Measurements from ENCODE around the gene COL15A1. TPM values are rescaled to one million over a fixed set of nuclear protein-coding genes. Genes with fewer than 3 reads are reported as not detected.

COL15A1 gene
- total and polyA plus RNA-seq, 4 donors = 6.3 to 126 (median 36.4) TPM

DNA sequence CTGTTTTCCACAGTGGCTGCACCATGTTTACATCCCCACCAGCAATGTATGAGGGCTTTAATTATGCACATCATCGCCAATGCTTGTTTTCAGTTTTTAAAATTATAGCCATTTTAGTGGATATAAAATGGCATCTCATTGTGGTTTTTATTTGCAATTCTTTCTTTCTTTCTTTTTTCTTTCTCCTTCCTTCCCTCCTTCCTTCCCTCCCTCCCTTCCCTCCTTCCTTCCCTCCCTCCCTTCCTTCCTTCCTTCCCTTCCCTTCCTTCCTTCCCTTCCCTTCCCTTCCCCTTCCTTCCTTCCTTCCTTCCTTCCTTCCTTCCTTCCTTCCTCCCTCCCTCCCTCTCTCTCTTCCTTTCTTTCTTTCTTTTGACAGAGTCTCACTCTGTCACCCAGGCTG, 6.6 kb downstream of the COL15A1 start:
- Histone ChIP-seq H3K27ac (ENCODE audit: low read depth in 1 of 2, low read length in 2 of 2) (no peak overlapping the region), H3K9me3 (ENCODE audit: control insufficient read depth, low read length) (no peaks in the 10 kb centered on the region), H3K27me3 (ENCODE audit: control insufficient read depth in 1 of 2, insufficient read depth in 2 of 2, low read length in 1 of 2) (no peaks in the 10 kb centered on the region), H3K36me3 (ENCODE audit: control insufficient read depth in 1 of 2, insufficient read depth in 2 of 2, low read length in 1 of 2) (no peaks in the 10 kb centered on the region), H3K4me1 (ENCODE audit: control insufficient read depth in 1 of 2, insufficient read depth in 2 of 2, low read length in 2 of 2) (no peaks in the 10 kb centered on the region), H3K4me3 (ENCODE audit: low read length in 2 of 2) (no peak overlapping the region)
- intact Hi-C loops (cut with DNase I) = no loop called here
- WGBS, 2 donors = 96 to 99% methylated on average over 1 of the region's 1 CpG
- no peak for ATAC-seq (ENCODE audit: low FRiP score)
- DNase-seq = no peak

DNA sequence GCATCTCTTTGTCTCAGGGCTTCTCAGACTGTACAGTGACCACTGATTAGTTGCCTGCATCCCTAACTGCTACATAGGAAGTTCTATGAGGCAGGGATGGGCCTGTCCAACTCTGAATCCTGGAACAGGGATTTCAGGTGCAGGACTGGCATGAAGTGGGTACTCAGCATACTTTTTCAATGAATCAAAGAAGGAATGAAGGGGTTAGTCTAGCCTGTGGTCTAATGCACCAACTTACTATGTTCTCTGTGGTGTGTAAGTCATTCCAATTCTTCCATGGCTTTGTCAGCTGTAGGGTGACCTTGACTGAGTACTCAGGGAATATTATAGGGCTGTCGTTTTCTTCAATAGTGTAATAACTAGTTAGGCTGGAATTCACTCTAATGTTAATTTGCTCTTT, 8.3 kb downstream of the COL15A1 start:
- intact Hi-C loops (cut with DNase I) = no loop called here
- WGBS, 2 donors = 86 to 91% methylated on average over 1 of the region's 1 CpG
- Histone ChIP-seq H3K36me3 (ENCODE audit: control insufficient read depth in 1 of 2, insufficient read depth in 2 of 2, low read length in 1 of 2) (no peaks in the 10 kb centered on the region), H3K9me3 (ENCODE audit: control insufficient read depth, low read length) (no peaks in the 10 kb centered on the region), H3K27ac (ENCODE audit: low read depth in 1 of 2, low read length in 2 of 2) (no peak overlapping the region), H3K4me1 (ENCODE audit: control insufficient read depth in 1 of 2, insufficient read depth in 2 of 2, low read length in 2 of 2) (no peaks in the 10 kb centered on the region), H3K4me3 (ENCODE audit: low read length in 2 of 2) (no peak overlapping the region), H3K27me3 (ENCODE audit: control insufficient read depth in 1 of 2, insufficient read depth in 2 of 2, low read length in 1 of 2) (no peaks in the 10 kb centered on the region)
- ATAC-seq (ENCODE audit: low FRiP score) = no peak
- DNase-seq = no peak

DNA sequence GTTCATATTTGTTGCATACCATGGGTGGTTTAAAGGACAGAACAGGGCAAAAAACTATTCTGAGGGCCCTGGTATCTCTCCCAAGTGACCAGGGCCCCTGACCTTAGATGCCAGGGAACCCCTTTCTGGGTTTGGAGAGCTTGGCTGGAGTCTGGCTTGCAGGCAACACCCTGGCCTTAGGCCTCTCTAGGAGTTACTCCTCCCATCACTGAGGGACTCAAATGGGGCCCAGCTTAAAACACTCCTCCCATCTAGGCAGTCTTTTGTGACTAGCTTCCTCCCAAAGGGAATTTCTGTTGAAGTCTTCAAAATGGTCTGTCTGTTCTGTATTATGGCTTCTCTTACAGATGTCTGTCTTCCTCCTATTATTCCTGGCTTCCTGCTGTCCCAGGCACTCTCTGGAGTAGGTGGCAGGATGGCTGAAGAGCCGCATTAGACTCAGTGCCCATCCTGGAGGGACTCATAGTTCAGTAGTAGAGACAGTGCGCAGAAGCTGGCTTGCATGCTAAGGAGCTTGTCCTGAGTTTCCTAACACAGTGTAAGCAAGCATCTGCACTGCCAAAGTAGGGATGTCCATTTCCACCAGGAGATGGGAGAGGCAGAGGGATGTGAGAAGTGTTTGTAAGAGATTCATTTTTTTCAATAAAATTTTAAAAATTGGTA, 10.0 kb downstream of the COL15A1 start:
- H3K27ac ChIP-seq (ENCODE audit: low read depth in 1 of 2, low read length in 2 of 2) = no peak overlapping the region
- H3K4me1 ChIP-seq (ENCODE audit: control insufficient read depth in 1 of 2, insufficient read depth in 2 of 2, low read length in 2 of 2) = no peaks in the 10 kb centered on the region
- ATAC-seq (ENCODE audit: low FRiP score) = no peak

DNA sequence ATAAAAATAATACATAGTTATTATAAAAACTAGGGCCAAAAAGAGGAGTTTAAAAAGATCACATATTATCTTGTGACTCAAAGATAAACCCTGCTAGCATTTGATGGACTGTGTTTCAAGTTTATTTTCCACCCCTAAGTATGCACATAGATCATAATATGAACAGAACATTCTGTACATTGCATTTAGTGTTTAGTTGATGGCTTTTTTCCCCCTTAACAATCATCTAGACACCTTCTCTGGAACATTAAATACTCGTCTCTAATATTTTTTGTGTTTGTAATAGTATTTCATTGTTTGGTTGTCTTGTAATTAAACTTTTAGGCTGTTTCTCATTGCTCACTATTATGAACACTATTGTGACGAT, 10.5 kb downstream of the COL15A1 start:
- no peak for ATAC-seq (ENCODE audit: low FRiP score)
- 83 to 90% methylated on average over 2 of the region's 2 CpGs for whole genome bisulfite sequencing, 2 donors

More for the DNA sequence above, 10.0 kb downstream of the COL15A1 start:
- WGBS, 2 donors = 96 to 97% methylated on average over 2 of the region's 2 CpGs
- H3K36me3 ChIP-seq (ENCODE audit: control insufficient read depth in 1 of 2, insufficient read depth in 2 of 2, low read length in 1 of 2) = no peaks in the 10 kb centered on the region
- no peak overlapping the region for H3K4me3 ChIP-seq (ENCODE audit: low read length in 2 of 2)
- H3K9me3 ChIP-seq (ENCODE audit: control insufficient read depth, low read length) = no peaks in the 10 kb centered on the region
- H3K27me3 ChIP-seq (ENCODE audit: control insufficient read depth in 1 of 2, insufficient read depth in 2 of 2, low read length in 1 of 2) = no peaks in the 10 kb centered on the region
- no peak for DNase-seq
- intact Hi-C loops (cut with DNase I) = no loop called here

DNA sequence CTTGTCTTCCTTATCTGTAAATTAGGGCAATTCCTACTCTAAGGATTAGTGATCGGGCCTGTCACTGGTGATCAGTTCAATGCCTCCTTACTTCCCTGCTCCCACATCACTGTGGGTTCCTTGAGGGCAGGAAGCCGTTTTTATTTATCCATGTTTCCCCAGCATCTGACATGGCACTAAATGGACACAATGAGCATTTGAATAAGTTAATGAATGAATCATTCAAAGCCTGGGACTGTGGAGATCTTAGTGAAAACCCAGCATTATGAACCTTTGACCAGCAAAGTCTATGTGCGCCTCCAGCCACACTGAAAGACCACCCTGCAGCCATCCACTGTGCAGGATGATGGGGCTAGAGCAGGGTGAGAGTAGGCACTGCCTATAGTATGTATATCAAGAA, 11.6 kb downstream of the COL15A1 start:
- Histone ChIP-seq H3K27me3 (ENCODE audit: control insufficient read depth in 1 of 2, insufficient read depth in 2 of 2, low read length in 1 of 2) (no peaks in the 10 kb centered on the region), H3K9me3 (ENCODE audit: control insufficient read depth, low read length) (no peaks in the 10 kb centered on the region), H3K36me3 (ENCODE audit: control insufficient read depth in 1 of 2, insufficient read depth in 2 of 2, low read length in 1 of 2) (no peaks in the 10 kb centered on the region), H3K4me3 (ENCODE audit: low read length in 2 of 2) (no peak overlapping the region), H3K27ac (ENCODE audit: low read depth in 1 of 2, low read length in 2 of 2) (no peak overlapping the region), H3K4me1 (ENCODE audit: control insufficient read depth in 1 of 2, insufficient read depth in 2 of 2, low read length in 2 of 2) (peaks cover 0 to 3% of the 10 kb centered on the region in 2 donors)
- ATAC-seq (ENCODE audit: low FRiP score) = no peak
- DNase-seq = no peak
- intact Hi-C loops (cut with DNase I) = no loop called here
- 93 to 96% methylated on average over 3 of the region's 3 CpGs for WGBS, 2 donors

More for the DNA sequence above, 10.5 kb downstream of the COL15A1 start:
- no peaks in the 10 kb centered on the region for H3K36me3 ChIP-seq (ENCODE audit: control insufficient read depth in 1 of 2, insufficient read depth in 2 of 2, low read length in 1 of 2)
- H3K27ac ChIP-seq (ENCODE audit: low read depth in 1 of 2, low read length in 2 of 2) = no peak overlapping the region
- no peak for DNase-seq
- no peaks in the 10 kb centered on the region for H3K27me3 ChIP-seq (ENCODE audit: control insufficient read depth in 1 of 2, insufficient read depth in 2 of 2, low read length in 1 of 2)
- H3K4me1 ChIP-seq (ENCODE audit: control insufficient read depth in 1 of 2, insufficient read depth in 2 of 2, low read length in 2 of 2) = no peaks in the 10 kb centered on the region
- intact Hi-C loops (cut with DNase I) = no loop called here
- no peaks in the 10 kb centered on the region for H3K9me3 ChIP-seq (ENCODE audit: control insufficient read depth, low read length)
- H3K4me3 ChIP-seq (ENCODE audit: low read length in 2 of 2) = no peak overlapping the region

DNA sequence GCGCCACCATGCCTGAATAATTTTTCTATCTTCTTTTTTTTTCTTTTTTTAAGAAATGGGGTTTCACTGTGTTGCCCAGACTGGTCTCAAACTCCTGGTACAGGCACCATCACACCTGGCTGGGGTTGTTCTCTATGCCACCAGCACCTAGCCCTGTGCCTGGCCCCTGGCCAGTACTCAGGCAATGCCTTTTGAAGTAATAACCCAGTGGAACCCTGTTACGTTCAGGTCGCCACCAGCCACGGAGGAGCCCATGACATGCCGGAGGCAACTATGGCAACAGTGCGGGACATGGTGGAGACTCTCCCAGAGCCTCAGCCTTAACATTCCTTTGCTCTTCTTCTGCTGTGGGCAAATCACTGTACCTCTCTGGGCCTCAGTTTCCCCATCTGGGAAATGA, 14.1 kb downstream of the COL15A1 start:
- ATAC-seq (ENCODE audit: low FRiP score) = no peak
- intact Hi-C loops (cut with DNase I) = no loop called here
- Histone ChIP-seq H3K27ac (ENCODE audit: low read depth in 1 of 2, low read length in 2 of 2) (peak overlapping the region in 1 of 2 donors; percentile 92), H3K36me3 (ENCODE audit: control insufficient read depth in 1 of 2, insufficient read depth in 2 of 2, low read length in 1 of 2) (no peaks in the 10 kb centered on the region), H3K27me3 (ENCODE audit: control insufficient read depth in 1 of 2, insufficient read depth in 2 of 2, low read length in 1 of 2) (no peaks in the 10 kb centered on the region), H3K9me3 (ENCODE audit: control insufficient read depth, low read length) (no peaks in the 10 kb centered on the region), H3K4me3 (ENCODE audit: low read length in 2 of 2) (no peak overlapping the region), H3K4me1 (ENCODE audit: control insufficient read depth in 1 of 2, insufficient read depth in 2 of 2, low read length in 2 of 2) (peaks cover 2 to 3% of the 10 kb centered on the region in 2 donors)
- 86% methylated on average over 6 of the region's 6 CpGs for WGBS, 2 donors
- no peak for DNase-seq

DNA sequence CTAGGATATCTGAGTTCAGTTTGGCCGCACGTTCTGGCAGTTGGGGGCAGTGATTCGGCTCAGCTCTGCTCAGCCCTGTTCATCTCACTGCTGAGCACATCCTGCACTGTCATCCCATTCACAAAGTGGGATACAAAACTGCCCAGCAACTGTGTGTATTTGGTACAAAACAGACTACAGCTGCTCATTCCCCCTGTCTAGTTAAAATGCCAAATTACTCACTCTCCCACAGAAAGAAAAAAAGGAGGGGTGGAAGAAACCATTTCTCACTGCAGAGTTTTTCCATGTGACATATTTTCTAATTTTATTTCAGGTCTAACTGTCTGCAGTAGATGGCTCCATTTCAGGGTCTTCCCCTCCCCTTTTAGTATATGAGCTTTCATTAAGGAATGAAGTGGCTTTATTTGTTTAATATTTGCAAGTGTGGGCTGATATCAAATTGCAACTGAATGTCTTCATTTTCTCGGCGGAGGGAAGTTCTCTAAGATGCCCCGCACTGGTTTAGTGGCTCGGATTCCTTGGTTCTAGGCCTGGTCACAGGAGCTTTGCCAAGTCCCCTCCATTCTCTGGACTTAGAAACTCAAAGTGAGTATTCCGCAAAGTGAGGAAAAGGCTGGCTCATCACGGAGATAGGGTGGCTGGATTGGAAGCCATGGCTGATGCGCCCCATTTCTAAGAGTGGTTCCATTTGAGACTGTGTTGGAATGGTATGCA, 14.7 kb downstream of the COL15A1 start:
- ATAC-seq (ENCODE audit: low FRiP score) = peak; percentile 78
- H3K9me3 ChIP-seq (ENCODE audit: control insufficient read depth, low read length) = no peaks in the 10 kb centered on the region
- H3K4me1 ChIP-seq (ENCODE audit: control insufficient read depth in 1 of 2, insufficient read depth in 2 of 2, low read length in 2 of 2) = peaks cover 2 to 3% of the 10 kb centered on the region in 2 donors
- WGBS, 2 donors = 14 to 18% methylated on average over 10 of the region's 10 CpGs
- H3K4me3 ChIP-seq (ENCODE audit: low read length in 2 of 2) = no peak overlapping the region
- no peak for DNase-seq
- H3K27ac ChIP-seq (ENCODE audit: low read depth in 1 of 2, low read length in 2 of 2) = peak overlapping the region; percentile 29 to 92
- intact Hi-C loops (cut with DNase I) = no loop called here
- H3K36me3 ChIP-seq (ENCODE audit: control insufficient read depth in 1 of 2, insufficient read depth in 2 of 2, low read length in 1 of 2) = no peaks in the 10 kb centered on the region
- H3K27me3 ChIP-seq (ENCODE audit: control insufficient read depth in 1 of 2, insufficient read depth in 2 of 2, low read length in 1 of 2) = no peaks in the 10 kb centered on the region

DNA sequence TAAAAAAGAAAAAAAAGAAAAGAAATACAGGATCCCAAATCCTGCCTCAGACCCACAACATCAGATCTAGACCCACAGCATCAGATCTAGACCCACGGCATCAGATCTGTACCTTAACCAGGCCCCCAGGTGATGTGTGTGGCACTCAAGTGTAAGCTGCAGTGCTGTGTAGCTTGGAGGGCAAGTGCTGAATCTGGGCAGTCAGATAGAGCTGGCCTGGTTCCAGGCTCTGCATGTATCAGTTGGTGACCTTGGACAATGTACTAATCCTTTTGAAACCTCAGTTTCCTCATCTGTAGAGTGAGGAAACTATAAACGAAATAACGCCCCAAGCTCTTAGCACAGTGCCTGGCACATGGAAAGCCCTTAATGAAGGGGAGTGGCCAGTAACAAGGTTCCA, 16.7 kb downstream of the COL15A1 start:
- Histone ChIP-seq H3K27ac (ENCODE audit: low read depth in 1 of 2, low read length in 2 of 2) (no peak overlapping the region), H3K27me3 (ENCODE audit: control insufficient read depth in 1 of 2, insufficient read depth in 2 of 2, low read length in 1 of 2) (no peaks in the 10 kb centered on the region), H3K4me3 (ENCODE audit: low read length in 2 of 2) (no peak overlapping the region), H3K4me1 (ENCODE audit: control insufficient read depth in 1 of 2, insufficient read depth in 2 of 2, low read length in 2 of 2) (peaks cover 5 to 9% of the 10 kb centered on the region in 2 donors), H3K36me3 (ENCODE audit: control insufficient read depth in 1 of 2, insufficient read depth in 2 of 2, low read length in 1 of 2) (no peaks in the 10 kb centered on the region), H3K9me3 (ENCODE audit: control insufficient read depth, low read length) (no peaks in the 10 kb centered on the region)
- WGBS, 2 donors = 84 to 93% methylated on average over 3 of the region's 3 CpGs
- intact Hi-C loops (cut with DNase I) = no loop called here
- ATAC-seq (ENCODE audit: low FRiP score) = no peak
- no peak for DNase-seq
